Measurements from ENCODE around the gene ANXA9.

Gene ANXA9

GRCh38 chr1:151001602-151002001, 19.5 kb downstream of the ANXA9 start:
- TF ChIP-seq CTCF (conservative IDR thresholded peaks at IDR 0.05; ENCODE audit: control insufficient read depth, insufficient read depth, low read depth, low read length), result no peak
- DNase-seq (ENCODE audit: low read depth), result no peak
- H3K4me3 ChIP-seq (ENCODE audit: control insufficient read depth, low read depth, low read length), result no peak overlapping the region

GRCh38 chr1:151002051-151002450, 20.0 kb downstream of the ANXA9 start:
- H3K4me3 ChIP-seq (ENCODE audit: control insufficient read depth, low read depth, low read length), result no peak overlapping the region
- no peak for DNase-seq (ENCODE audit: low read depth)
- TF ChIP-seq CTCF (conservative IDR thresholded peaks at IDR 0.05; ENCODE audit: control insufficient read depth, insufficient read depth, low read depth, low read length), result no peak

- no peak for TF ChIP-seq CTCF (conservative IDR thresholded peaks at IDR 0.05; ENCODE audit: control insufficient read depth, insufficient read depth, low read depth, low read length)
- no peak for DNase-seq (ENCODE audit: low read depth)
Measured at GRCh38 chr1:151002611-151003010, 20.5 kb downstream of the ANXA9 start.

GRCh38 chr1:151003180-151003579, 21.1 kb downstream of the ANXA9 start:
- DNase-seq (ENCODE audit: low read depth), result no peak
- no peak overlapping the region for H3K4me3 ChIP-seq (ENCODE audit: control insufficient read depth, low read depth, low read length)
- TF ChIP-seq CTCF (conservative IDR thresholded peaks at IDR 0.05; ENCODE audit: control insufficient read depth, insufficient read depth, low read depth, low read length), result no peak

More at GRCh38 chr1:151002611-151003010, 20.5 kb downstream of the ANXA9 start:
- no peak overlapping the region for H3K4me3 ChIP-seq (ENCODE audit: control insufficient read depth, low read depth, low read length)

- no peak for TF ChIP-seq CTCF (conservative IDR thresholded peaks at IDR 0.05; ENCODE audit: control insufficient read depth, insufficient read depth, low read depth, low read length)
- DNase-seq (ENCODE audit: low read depth), result no peak
- H3K4me3 ChIP-seq (ENCODE audit: control insufficient read depth, low read depth, low read length), result peak overlapping the region; percentile 52
Measured at GRCh38 chr1:151005729-151006319, 23.7 kb downstream of the ANXA9 start.

- peak; percentile 63 for TF ChIP-seq CTCF (conservative IDR thresholded peaks at IDR 0.05; ENCODE audit: control insufficient read depth, insufficient read depth, low read depth, low read length)
- DNase-seq (ENCODE audit: low read depth), result peak; percentile 83
- peak within 1 kb of the TSS; percentile 52 for H3K4me3 ChIP-seq (ENCODE audit: control insufficient read depth, low read depth, low read length)
Measured at GRCh38 chr1:151006327-151007052, 24.4 kb downstream of the ANXA9 start, which contains the start of gene MINDY1. MINDY1 (minus strand) TSS chr1:151006902; CDS start chr1:151002617, 4,285 bp downstream.
